HTERT RPE-1 (cell line): Measurements from ENCODE around the gene PDRG1.
"Not testable (repeated sequence)": the region's sequence is repeated elsewhere in the genome, so short reads cannot be mapped to it uniquely, and the experiment has no call there.

Source experiments
- in situ Hi-C: fragments of 300-500 bp; cut with MboI; formaldehyde crosslinking; loops from 4 replicates; pipeline ENCODE4 v1.14.3; 2020; ENCODE audit warnings: low sequenced_read_pairs

The PDRG1 gene

DNA sequence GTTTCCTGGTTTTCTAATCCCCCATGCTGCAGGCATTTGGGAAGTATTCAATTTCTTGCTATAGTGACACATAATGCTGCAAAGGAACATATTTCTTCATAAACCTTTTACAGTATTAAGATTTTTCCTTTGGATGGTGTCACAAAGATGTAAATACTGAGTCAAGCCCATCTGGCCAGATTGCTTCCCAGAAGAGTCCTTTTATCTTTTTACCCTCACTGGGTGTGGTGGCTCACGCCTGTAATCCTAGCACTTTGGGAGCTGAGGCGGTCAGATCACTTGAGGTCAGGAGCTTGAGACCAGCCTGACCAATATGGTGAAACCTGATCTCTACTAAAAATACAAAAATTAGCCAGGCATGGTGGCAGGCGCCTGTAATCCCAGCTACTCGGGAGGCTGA, 22.2 kb downstream of the PDRG1 start:
- in situ Hi-C loops = not testable (repeated sequence)

DNA sequence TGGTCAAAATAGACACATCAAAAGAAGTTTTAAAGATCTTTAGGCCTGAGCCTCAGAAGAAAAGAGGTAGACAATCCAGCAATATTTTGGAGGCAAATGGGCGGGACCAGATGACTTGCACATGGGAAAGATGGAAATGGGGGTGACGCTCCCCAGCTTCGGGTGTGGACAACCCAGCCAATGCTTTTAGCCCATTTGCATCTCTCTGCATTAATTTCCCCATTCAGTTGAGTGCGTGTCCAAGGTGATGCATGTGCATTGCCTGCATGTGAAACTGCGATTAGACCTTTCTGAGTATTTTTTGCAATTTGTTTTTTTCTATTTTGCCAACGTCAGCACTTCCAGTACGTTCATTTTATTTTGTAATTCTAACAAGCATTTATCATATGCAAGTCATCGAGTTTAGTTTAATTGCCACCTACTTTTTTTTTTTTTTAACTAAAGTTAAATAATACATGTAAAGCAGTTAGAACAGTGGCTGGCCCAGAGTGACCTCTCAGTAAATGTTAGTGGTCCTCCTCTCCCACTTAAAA, 24.2 kb downstream of the PDRG1 start:
- in situ Hi-C loops = no loop called here

DNA sequence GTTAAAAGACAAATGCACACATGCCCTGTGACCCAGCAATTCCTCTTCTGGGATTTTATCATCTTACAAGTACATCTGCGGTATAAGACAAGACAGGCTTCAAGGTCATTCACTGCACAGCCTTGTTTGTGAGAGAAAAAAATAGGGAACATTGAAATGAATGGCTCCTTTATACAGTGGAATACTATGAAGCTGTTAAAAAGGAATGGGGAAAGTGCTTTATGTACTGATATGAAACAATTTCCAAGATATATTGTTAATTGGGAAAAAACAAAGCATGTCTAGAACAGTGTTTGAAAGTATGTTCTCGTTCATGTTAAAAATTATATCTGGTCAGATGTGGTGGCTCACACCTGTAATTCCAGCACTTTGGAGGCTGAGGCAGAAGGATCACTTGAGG, 25.4 kb downstream of the PDRG1 start:
- in situ Hi-C loops = no loop called here

DNA sequence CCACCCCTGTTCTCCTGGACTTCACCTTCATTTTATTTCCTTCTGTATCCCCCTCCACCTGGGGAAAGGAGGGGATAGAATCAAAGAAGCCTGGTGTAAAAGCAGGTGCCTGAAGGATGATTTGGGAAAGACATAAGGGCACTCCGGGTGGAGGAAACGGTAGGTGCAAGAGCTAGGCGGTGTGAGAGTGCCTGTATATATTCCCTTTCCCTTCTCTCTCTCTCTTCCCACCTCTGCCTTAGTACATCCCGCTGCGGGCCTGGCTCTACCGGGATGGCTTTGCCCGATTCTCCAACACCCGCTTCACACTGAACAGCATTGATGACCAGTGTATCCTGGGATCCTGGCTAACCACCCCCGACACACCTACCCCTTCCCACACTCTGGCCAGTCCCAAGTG, 26.2 kb downstream of the PDRG1 start:
- in situ Hi-C loops = no loop called here

DNA sequence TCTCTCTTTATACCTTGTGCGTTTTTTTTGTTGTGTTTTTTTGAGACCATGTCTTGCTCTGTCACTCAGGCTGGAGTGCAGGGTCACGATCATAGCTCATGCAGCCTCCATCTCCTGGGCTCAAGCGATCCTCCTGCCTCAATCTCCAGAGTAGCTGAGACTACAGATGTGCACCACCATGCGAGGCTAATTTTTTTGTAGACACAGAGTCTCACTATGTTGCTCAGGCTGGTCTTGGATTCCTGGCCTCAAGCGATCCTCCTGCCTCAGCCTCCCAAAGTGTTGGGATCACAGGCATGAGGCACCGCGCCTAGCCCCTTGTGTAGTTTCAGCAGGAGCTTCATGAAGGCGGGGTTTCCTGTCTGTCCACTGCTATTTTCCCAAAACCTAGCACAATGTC, 27.3 kb downstream of the PDRG1 start:
- in situ Hi-C loops = no loop called here

DNA sequence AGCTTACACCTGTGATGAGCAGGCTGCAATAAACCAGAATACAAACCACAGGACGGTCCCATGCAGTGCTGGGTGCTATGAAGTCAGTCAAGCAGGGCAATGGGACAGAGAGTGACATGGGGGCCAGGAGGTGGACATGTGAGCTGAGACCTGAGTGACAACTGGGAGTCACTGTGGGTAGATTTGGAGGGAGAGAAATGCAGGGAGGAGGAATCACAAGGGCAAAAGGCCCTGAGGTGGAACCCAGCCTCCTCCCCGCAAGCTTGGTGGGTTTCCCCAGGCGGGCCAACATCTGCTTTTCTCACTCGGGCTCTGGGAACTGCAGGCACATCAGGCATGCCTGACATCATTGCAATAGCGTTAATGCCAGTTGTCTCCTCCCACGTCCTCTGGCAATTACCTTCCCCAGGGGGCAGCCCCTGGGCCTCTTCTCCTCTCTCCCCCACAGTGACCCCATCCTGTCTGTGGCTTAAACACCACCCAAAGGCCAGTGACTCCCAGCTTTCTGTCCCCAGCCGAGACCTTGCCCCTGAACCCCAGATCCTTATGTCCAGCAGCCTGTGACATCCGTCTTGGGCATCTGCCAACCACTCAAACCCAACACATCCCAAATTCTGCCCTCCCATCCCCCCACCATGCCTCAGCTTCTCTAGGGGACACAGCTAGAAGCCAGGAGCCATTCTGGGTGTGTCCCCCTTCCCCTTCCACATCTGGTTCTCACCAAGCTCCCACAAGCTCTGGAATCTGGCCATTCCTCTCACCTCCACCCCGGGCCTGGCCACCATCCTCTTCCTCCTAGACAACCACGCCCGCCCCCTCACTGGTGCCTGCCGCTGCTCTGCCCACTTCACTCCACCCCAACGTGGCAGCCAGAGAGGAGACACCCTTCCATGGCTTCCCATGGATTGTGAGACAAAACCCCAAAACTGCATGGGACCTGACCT, 28.2 kb downstream of the PDRG1 start:
- in situ Hi-C loops = no loop called here

DNA sequence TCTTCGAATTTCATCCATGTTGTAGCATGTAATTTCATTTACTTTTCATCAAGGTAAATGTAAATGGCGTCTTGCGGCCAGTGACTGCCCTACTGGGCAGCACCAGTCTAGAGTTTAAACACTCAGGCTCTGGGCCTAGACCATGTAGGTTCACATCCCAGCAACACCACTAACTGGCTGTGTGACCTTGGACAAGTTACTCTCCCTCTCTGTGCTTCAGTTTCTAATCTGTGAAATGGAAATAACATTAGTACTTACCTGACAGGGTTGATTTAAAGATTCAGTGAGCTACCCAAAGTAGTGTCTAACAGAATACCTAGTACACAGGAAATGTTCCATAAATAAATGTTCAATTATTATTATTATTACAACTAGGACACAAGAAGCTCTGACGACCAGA, 29.3 kb downstream of the PDRG1 start:
- in situ Hi-C loops = no loop called here

DNA sequence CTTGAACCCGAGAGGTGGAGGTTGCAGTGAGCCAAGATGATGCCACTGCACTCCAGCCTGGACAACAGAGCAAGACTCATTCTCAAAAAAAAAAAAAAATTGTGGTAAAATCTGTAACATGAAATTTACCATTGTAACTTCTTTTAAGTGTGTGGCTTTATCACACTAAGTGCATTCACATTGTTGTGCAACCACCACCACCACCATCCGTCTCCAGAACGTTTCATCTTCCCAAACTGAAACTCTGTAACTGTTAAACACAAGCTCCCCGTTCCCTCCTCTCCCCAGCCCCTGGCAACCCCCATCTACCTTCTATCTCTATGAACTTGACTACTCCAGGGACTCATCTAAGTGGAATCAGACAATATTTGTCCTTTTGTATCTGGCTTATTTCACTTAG, 29.7 kb downstream of the PDRG1 start:
- in situ Hi-C loops = no loop called here

DNA sequence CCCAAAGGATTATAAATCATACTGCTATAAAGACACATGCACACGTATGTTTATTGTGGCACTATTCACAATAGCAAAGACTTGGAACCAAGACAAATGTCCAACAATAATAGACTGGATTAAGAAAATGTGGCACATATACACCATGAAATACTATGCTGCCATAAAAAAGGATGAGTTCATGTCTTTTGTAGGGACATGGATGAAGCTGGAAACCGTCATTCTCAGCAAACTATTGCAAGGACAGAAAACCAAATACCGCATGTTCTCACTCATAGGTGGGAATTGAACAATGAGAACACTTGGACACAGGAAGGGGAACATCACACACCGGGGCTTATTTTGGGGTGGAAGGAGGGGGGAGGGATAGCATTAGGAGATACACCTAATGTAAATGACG, 30.4 kb downstream of the PDRG1 start:
- in situ Hi-C loops = not testable (repeated sequence)

DNA sequence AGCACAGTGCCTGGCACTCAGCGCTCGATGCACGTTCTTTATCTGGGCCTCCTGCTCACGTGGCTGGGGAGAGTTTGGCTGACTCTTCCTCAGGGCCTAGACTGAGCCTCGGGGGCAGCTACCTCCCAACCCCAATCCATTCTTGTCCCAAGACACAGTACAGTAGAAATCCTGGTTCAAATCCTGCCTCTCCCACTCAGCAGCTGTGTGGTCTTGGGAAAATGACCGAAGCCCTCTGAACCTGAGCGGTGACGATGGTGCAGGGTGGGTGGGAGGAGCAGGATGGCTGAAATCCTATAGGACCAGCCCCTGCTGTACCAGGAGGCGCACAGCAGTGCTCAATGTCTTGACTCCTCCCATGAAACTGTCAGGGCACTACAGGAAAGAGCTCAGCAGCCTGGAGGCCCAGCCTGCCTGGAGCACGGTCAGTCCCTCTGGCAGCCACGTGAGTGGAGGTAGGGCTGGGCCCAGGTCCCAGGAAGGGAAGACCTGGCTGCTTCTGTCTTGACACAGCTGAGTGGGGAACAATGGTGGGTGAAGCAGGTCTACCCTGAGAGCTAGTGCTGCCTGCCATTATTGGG, 31.5 kb downstream of the PDRG1 start:
- in situ Hi-C loops = no loop called here

DNA sequence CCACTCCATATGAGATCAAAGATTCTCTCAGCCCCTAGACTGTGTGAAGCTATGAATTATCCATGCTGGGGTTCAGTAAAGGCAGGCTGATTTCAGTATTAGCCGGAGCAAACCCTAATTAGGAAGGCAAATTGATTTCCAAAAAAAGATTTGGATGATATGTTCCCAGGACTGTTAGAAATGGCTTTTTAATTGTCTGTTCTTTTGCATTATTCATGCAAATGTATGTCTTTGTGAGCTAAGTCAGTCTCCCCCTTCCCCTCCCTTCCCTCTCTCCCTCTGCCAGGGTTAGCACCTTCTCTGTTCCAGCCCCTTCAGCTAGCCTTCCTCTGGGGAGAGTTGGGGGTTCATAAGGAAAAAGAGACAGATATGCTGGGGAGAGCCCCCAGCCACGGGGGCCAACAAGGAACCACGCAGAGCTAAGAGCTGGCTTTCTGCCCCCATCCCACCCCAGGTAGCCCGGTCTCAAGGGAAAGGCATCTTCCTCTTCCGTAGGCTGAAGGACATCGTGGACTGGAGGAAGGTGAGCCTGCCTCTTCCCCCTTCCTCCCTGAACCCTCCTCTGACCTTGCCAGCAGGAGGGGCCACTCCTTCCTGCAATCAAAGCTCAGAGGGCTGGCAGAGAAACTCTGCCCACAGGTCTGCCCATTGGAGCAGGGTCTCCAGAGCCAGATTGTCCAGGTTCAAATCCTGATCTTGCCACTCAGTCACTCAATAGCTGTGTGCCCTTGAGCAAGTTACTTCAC, 32.3 kb downstream of the PDRG1 start:
- in situ Hi-C loops = no loop called here

DNA sequence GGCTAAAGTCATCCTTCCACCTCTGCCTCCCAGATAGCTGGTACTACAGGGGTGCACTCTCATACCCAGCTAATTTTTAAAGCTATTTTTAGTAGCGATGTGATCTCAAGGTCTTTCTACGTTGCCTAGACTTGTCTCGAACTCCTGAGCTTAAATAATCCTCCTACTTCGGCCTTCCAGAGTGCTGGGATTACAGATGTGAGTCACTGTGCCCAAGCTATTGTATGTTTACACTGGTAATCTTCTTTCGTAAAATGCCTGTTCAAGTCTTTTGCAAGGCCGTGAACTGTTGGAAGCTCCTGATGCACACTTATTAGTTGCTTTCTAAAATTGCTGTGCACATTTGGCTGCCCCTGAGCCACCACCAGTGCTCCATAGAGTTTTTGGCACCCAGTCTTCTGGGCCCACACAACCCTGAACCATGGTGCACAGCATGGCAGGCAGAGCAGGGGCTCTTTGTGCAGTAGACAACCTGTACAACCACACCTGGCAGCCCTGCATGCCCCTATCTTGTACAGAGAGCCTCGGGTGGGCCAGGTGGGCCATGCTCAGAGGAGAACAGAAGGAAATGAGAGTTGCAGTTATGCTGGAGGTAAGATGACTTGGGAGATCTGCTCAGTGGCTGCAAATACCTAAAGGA, 33.3 kb downstream of the PDRG1 start:
- in situ Hi-C loops = no loop called here

DNA sequence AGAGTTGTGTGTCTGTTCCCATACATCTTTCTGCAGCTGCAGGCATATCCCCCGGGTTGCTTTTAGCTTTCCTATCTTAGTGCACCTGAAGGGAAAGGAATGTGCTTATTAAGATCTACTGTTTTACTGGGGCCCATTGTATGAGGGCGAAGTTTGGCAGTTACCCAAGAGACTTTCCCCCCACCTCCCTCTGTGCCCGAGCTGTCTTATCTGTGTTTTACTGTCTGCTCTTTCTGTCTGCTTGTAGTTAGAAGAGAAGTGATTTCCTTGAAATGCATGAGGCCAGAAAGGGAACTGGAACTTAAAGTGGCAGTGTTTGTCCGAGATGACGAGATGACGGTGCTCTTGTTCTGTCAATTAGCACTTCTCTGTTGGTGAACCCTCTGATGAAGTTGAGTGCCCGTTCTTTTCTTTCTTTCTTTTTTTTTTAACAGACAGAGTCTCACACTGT, 33.9 kb downstream of the PDRG1 start:
- in situ Hi-C loops = not testable (repeated sequence)

DNA sequence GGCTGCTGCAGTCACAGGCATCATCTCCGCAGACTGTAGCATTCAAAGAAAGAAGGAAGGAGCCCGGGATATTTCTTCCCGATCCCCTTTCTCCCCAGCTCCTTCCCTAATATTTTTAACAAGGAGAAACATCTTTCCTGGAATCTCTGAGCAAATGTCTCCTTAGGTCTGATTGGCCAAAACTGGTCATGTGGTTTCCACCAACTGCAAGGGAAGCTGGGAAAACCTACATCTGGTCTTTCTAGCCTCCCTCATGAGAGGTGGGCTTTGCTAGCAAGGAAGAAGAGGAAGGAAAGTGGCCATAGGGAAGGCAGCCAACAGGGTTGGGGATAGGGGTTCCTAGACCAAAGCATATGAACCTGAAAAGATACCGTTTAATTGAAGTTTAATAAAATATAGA, 35.1 kb downstream of the PDRG1 start:
- in situ Hi-C loops = no loop called here

DNA sequence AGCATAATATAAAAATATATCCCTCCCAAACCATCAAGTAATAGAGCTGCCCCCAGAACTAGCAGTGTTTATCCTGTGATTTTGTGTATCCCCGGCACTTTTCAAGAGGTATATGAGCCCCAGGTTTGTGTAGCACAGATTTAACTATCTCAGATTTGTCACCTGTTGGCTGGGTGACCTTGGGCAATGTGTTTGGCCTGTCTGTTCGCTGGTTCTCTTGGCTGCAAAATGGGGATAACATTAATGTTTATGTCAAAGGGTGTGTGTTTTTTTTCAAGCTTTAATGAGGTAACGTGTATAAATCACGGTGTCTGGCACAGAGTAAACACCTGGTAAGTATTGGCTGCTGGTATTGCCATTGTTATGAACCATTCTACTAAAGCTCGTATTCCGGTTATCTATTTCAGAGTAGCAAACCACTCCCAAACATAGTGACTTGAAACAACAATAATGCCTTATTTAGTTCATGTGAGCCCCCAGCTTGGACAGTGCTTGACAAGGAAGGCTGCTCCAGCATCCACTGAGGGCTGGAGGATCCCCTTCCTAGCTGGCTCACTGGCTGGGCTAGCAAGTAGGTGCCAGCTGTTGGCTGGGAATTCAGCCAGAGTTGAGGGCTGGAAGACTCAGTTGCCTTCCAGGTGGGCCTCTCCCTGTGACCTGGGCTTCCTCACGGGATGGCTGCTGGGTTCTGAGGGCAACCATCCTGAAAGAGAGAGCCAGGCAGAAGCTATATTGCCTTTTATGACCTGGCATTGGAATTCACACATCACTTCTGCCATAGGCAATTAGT, 36.2 kb downstream of the PDRG1 start:
- in situ Hi-C loops = no loop called here

DNA sequence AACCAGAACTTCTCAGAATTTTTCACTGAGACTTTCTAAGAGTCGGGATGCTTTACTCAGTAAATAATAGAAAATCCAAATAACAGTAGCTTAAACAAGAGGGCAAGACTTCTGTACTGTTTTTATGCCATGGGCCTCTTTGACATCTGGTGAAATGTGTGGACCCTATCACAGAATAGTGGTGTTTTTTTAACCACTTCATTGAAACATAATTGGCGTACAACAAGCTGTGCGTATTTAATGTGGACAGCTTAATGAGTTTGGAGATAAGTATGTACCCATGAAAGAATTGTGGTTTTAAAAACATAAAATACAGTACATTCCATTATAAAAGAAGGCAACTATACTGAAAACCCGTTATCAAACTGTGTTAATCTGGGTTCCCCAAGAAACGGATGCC, 37.7 kb downstream of the PDRG1 start:
- in situ Hi-C loops = no loop called here

DNA sequence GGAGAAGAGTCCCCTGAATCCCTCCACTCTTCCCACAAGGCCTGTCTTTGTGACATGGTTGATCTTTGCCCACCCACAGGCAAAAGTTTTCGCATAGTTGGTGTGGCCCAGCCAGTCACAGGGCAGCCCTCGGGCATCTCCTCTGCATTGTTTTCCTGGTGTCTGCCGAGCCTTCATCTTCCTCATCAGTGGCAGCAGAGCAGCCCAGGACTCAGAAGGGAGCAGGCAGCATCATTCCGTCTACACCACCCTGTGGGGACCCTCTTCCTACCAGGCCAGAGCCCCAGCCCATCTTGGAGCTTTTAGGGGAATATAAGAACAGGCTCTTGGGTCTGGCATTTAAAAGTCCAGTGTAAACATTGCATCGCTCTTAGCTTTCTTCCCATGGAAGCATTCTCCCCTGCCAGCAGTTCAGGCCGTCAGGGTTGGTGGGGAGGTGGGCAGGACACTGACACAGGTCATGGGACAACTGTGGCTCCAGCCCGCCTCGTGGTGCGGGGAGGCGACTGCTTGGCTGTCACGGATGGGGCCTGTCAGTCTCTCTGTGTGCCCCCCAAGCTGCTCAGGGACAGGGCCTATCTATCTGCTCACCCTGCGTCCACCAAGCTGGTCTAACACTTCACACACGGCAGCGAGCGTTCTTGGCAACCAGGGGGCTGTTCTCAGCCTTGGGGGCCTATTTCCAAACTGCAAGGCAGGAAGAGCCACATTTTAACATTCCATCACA, 38.3 kb downstream of the PDRG1 start:
- in situ Hi-C loops = no loop called here

DNA sequence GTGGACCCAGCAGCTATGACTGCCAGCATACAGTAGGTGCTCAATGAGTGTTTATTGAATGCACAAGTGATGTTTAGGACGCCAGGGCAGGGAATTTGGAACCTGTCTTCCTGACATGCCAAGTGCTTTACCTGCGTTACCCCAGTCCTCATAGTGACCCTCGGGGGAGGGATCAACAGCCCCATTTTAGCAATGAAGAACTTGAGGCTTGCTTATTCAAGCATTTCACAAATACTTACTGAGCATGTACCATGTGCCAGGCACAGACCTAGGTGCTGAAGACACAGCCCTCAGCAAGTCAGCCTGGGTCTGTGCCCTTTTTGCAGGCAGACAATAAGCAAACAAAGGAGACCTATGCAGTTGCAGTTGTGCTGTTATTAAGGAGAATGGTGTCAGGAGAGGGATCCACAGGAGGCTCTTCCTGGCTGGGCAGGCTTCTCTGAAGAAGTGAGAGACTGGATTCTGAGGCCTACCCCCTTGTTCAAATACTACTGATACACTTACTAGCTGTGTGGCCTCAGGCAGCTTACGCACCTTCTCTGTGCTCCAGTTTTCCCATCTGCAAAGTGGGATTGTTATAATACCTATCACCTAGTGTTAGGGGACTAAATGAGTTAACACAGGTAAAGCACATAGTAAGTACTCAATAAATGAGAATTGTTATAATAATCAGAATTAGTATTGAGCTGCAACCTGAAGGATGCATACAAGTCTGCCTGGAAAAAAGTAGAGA, 41.6 kb downstream of the PDRG1 start:
- in situ Hi-C loops = no loop called here
